Measurements from ENCODE around the gene AP5Z1. TPM values are rescaled to one million over a fixed set of nuclear protein-coding genes. Genes with fewer than 3 reads are reported as not detected.

Gene AP5Z1
- polyA plus RNA-seq, 3 donors = 30.8 to 75.2 (median 33.8) TPM

- peak overlapping the region in 3 of 7 donors; percentile 4 to 67 (median 36) for H3K27ac Mint-ChIP-seq
- no peak for TF ChIP-seq CTCF (IDR thresholded peaks at IDR 0.05)
These were observed 8.5 kb upstream of the AP5Z1 start for GRCh38 chr7:4766666-4767519.

GRCh38 chr7:4768597-4769569 lies 6.5 kb upstream of the AP5Z1 start:
- H3K36me3 ChIP-seq (replicated peaks in 1 of 2; ENCODE audit: control insufficient read depth in 1 of 2, insufficient read depth in 2 of 2, low read length in 2 of 2) = peaks cover 16 to 35% of the 10 kb centered on the region in 2 donors
- 97% methylated on average over 19 of the region's 27 CpGs for WGBS (ENCODE audit: insufficient coverage)
- intact Hi-C loops (cut with micrococcal nuclease) = no loop called here

More at GRCh38 chr7:4766666-4767519, 8.5 kb upstream of the AP5Z1 start:
- H3K79me2 ChIP-seq (ENCODE audit: insufficient read depth, low read length) = no peaks in the 10 kb centered on the region
- H3K27ac ChIP-seq (ENCODE audit: low read depth in 1 of 2, low read length in 2 of 2) = no peak overlapping the region
- H3K36me3 ChIP-seq (replicated peaks in 1 of 2; ENCODE audit: control insufficient read depth in 1 of 2, insufficient read depth in 2 of 2, low read length in 2 of 2) = peaks cover 33 to 55% of the 10 kb centered on the region in 2 donors
- intact Hi-C loops (cut with micrococcal nuclease) = no loop called here
- H3K4me1 ChIP-seq (ENCODE audit: control insufficient read depth in 1 of 2, insufficient read depth in 2 of 2, low read length in 2 of 2) = no peaks in the 10 kb centered on the region
- H3K4me3 ChIP-seq (replicated peaks in 1 of 3; ENCODE audit: low read depth in 2 of 3, low read length in 3 of 3) = no peak overlapping the region
- H3K9ac ChIP-seq (ENCODE audit: insufficient read depth, low read length, poor library complexity, severe bottlenecking) = no peak overlapping the region
- Mint-ChIP-seq H3K9me3 (peaks cover 0 to 6% (median 0%) of the 10 kb centered on the region in 7 donors), H3K36me3 (peaks cover 30 to 63% of the 10 kb centered on the region in 2 donors), H3K27me3 (ENCODE audit: low read depth in 3 of 3) (peaks cover 0 to 2% (median 0%) of the 10 kb centered on the region in 3 donors), H3K4me3 (no peak overlapping the region), H3K4me1 (peaks cover 3% of the 10 kb centered on the region)
- H2AFZ ChIP-seq (ENCODE audit: insufficient read depth, low read depth, low read length, poor library complexity, severe bottlenecking) = no peak overlapping the region
- H4K20me1 ChIP-seq (ENCODE audit: insufficient read depth, low read length) = peaks cover 18% of the 10 kb centered on the region
- no peak overlapping the region for H3K4me2 ChIP-seq (replicated peaks; ENCODE audit: extremely low read depth, low read length, poor library complexity, severe bottlenecking)
- H3K27me3 ChIP-seq (ENCODE audit: control insufficient read depth in 2 of 2, insufficient read depth in 2 of 2, low read length in 2 of 2) = no peaks in the 10 kb centered on the region
- H3K9me3 ChIP-seq (replicated peaks in 1 of 2; ENCODE audit: control insufficient read depth in 1 of 2, insufficient read depth in 1 of 2, low read length in 2 of 2) = no peaks in the 10 kb centered on the region
- 92% methylated on average over 31 of the region's 37 CpGs for WGBS (ENCODE audit: insufficient coverage)
- DNase-seq = no peak

More at GRCh38 chr7:4768597-4769569, 6.5 kb upstream of the AP5Z1 start:
- H3K27ac Mint-ChIP-seq = peak overlapping the region in 2 of 7 donors; percentile 28 to 69
- Histone ChIP-seq H3K79me2 (ENCODE audit: insufficient read depth, low read length) (no peaks in the 10 kb centered on the region), H2AFZ (ENCODE audit: insufficient read depth, low read depth, low read length, poor library complexity, severe bottlenecking) (no peak overlapping the region), H3K4me3 (replicated peaks in 1 of 3; ENCODE audit: low read depth in 2 of 3, low read length in 3 of 3) (no peak overlapping the region), H3K27me3 (ENCODE audit: control insufficient read depth in 2 of 2, insufficient read depth in 2 of 2, low read length in 2 of 2) (no peaks in the 10 kb centered on the region), H3K9ac (ENCODE audit: insufficient read depth, low read length, poor library complexity, severe bottlenecking) (no peak overlapping the region), H3K4me2 (replicated peaks; ENCODE audit: extremely low read depth, low read length, poor library complexity, severe bottlenecking) (no peak overlapping the region), H3K27ac (ENCODE audit: low read depth in 1 of 2, low read length in 2 of 2) (no peak overlapping the region), H3K9me3 (replicated peaks in 1 of 2; ENCODE audit: control insufficient read depth in 1 of 2, insufficient read depth in 1 of 2, low read length in 2 of 2) (no peaks in the 10 kb centered on the region), H4K20me1 (ENCODE audit: insufficient read depth, low read length) (peaks cover 10% of the 10 kb centered on the region), H3K4me1 (ENCODE audit: control insufficient read depth in 1 of 2, insufficient read depth in 2 of 2, low read length in 2 of 2) (peaks cover 3% of the 10 kb centered on the region in 2 donors)
- H3K9me3 Mint-ChIP-seq = peaks cover 0 to 6% (median 0%) of the 10 kb centered on the region in 7 donors
- no peak for DNase-seq
- H3K27me3 Mint-ChIP-seq (ENCODE audit: low read depth in 3 of 3) = no peaks in the 10 kb centered on the region
- no peak overlapping the region for H3K4me3 Mint-ChIP-seq
- H3K36me3 Mint-ChIP-seq = peaks cover 15 to 48% of the 10 kb centered on the region in 2 donors
- no peak for TF ChIP-seq CTCF (IDR thresholded peaks at IDR 0.05)
- peaks cover 8% of the 10 kb centered on the region for H3K4me1 Mint-ChIP-seq
